ENCODE measurements around the gene POMT2. TPM values are rescaled to one million over a fixed set of nuclear protein-coding genes. Genes with fewer than 3 reads are reported as not detected.

Gene POMT2
- polyA plus RNA-seq, 3 donors from 2014 or later, result 0.36 to 3.1 (median 1.0) TPM

Other genes starting within 250 kb of the POMT2 start
- 1 to 10 TPM; 2.0 to 6.7 (median 3.2) TPM for gene CIPC, start 222.6 kb downstream of the POMT2 start, polyA plus RNA-seq
- gene ZDHHC22, start 179.1 kb downstream of the POMT2 start, polyA plus RNA-seq, result not detected
- under 1 TPM in 2 of 3 donors, not detected in 1; 0.03 to 0.64 TPM for gene TMEM63C, start 139.1 kb downstream of the POMT2 start, polyA plus RNA-seq
- gene NGB, start 49.7 kb downstream of the POMT2 start, polyA plus RNA-seq, result not detected
- gene GSTZ1, start 153 bp upstream of the POMT2 start, polyA plus RNA-seq, result 1 to 10 TPM; 5.2 to 5.9 (median 5.6) TPM
- gene TMED8, start 56.2 kb upstream of the POMT2 start, polyA plus RNA-seq, result 1 to 10 TPM; 2.4 to 4.6 (median 2.6) TPM
- under 1 TPM in 1 of 3 donors, not detected in 2; 0.40 TPM for gene SAMD15, start 56.5 kb upstream of the POMT2 start, polyA plus RNA-seq
- gene NOXRED1, start 102.6 kb upstream of the POMT2 start, polyA plus RNA-seq, result not detected
- gene VIPAS39, start 136.7 kb upstream of the POMT2 start, polyA plus RNA-seq, result 1 to 10 TPM; 6.6 to 9.8 (median 9.2) TPM
- 100 to 1,000 TPM in 2 of 3 donors, 10 to 100 TPM in 1; 94.2 to 149 (median 103) TPM for gene AHSA1, start 137.2 kb upstream of the POMT2 start, polyA plus RNA-seq
- not detected for gene ISM2, start 177.9 kb upstream of the POMT2 start, polyA plus RNA-seq

Data from immature natural killer cell (primary cell).